ENCODE results near the gene NMNAT2. TPM values are rescaled to one million over a fixed set of nuclear protein-coding genes. Genes with fewer than 3 reads are reported as not detected.

NMNAT2 gene
- total RNA-seq, 1 experiment from 2014 or later = not detected

GRCh38 chr1:183239220-183239742 lies 178.9 kb downstream of the NMNAT2 start (continued):
- no peak for TF ChIP-seq ZNF274 (IDR thresholded peaks at IDR 0.05; ENCODE audit: low read depth, low read length)

GRCh38 chr1:183238071-183238470 lies 180.1 kb downstream of the NMNAT2 start:
- no peak for TF ChIP-seq SRF (IDR thresholded peaks at IDR 0.05; ENCODE audit: low read depth)
- Histone ChIP-seq H3K4me3 (replicated peaks in 1 of 2; ENCODE audit: low read depth in 1 of 2, low read length in 2 of 2) (no peak overlapping the region), H3K9me3 (ENCODE audit: control insufficient read depth in 1 of 2, insufficient read depth in 1 of 2, low read depth in 1 of 2, low read length in 2 of 2) (no peaks in the 10 kb centered on the region), H3K79me2 (ENCODE audit: insufficient read depth, low read length) (no peaks in the 10 kb centered on the region), H3K9me2 (ENCODE audit: insufficient read depth) (no peaks in the 10 kb centered on the region), H3K4me2 (ENCODE audit: low read length) (no peak overlapping the region), H3K36me3 (ENCODE audit: control insufficient read depth in 1 of 2, insufficient read depth in 2 of 2, low read length in 2 of 2) (no peaks in the 10 kb centered on the region), H4K20me1 (ENCODE audit: insufficient read depth) (no peaks in the 10 kb centered on the region), H3K4me1 (ENCODE audit: control insufficient read depth in 1 of 2, insufficient read depth in 2 of 2, low read length in 2 of 2) (peaks cover 21 to 23% of the 10 kb centered on the region in 2 experiments), H3K27me3 (ENCODE audit: insufficient read depth, low read length) (no peaks in the 10 kb centered on the region), H2AFZ (ENCODE audit: low read depth, low read length, poor library complexity, severe bottlenecking) (no peak overlapping the region), H3K9ac (ENCODE audit: low read length) (no peak overlapping the region), H3K27ac (ENCODE audit: low read depth, low read length) (no peak overlapping the region)
- ATAC-seq (no peak), DNase-seq (ENCODE audit: low read depth, low spot score) (no peak)
- CTCF ChIA-PET = no interaction called here
- POLR2A ChIA-PET = no interaction called here
- RAD21 ChIA-PET (ENCODE audit: low non-redundant PET in 1 of 2, low total read pairs in 2 of 2, uncharacterized antibody in 2 of 2, unreplicated experiment in 2 of 2) = no interaction called here
- intact Hi-C loops (cut with micrococcal nuclease) = no loop called here
- no TSS peak for BruUV-seq (replicated peaks)

DNA sequence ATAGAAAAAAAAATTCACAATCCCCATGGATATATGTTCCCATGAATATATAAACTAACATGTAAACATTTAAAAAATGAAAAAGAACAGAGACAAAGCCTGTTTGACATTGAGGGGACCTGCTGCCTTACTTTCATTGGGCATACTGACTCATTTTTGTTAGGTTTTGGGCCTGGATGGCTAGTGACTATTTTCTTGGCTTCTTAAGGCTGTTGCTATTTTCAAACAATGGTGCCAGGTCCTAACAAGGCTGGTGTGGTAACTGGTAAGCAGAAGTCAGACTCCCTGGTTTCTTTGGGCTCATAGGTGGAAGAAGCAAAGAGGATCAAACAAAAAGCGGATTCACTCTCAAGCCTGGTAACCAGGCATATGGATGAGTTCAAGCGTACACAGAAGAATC lies 181.1 kb downstream of the NMNAT2 start:
- Histone ChIP-seq H3K4me2 (ENCODE audit: low read length) (no peak overlapping the region), H3K9me3 (ENCODE audit: control insufficient read depth in 1 of 2, insufficient read depth in 1 of 2, low read depth in 1 of 2, low read length in 2 of 2) (no peaks in the 10 kb centered on the region), H3K4me1 (ENCODE audit: control insufficient read depth in 1 of 2, insufficient read depth in 2 of 2, low read length in 2 of 2) (peaks cover 23% of the 10 kb centered on the region in 2 experiments), H3K9ac (ENCODE audit: low read length) (no peak overlapping the region), H3K36me3 (ENCODE audit: control insufficient read depth in 1 of 2, insufficient read depth in 2 of 2, low read length in 2 of 2) (no peaks in the 10 kb centered on the region), H3K27ac (ENCODE audit: low read depth, low read length) (no peak overlapping the region), H3K79me2 (ENCODE audit: insufficient read depth, low read length) (no peaks in the 10 kb centered on the region), H3K9me2 (ENCODE audit: insufficient read depth) (no peaks in the 10 kb centered on the region), H2AFZ (ENCODE audit: low read depth, low read length, poor library complexity, severe bottlenecking) (no peak overlapping the region), H4K20me1 (ENCODE audit: insufficient read depth) (no peaks in the 10 kb centered on the region), H3K4me3 (replicated peaks in 1 of 2; ENCODE audit: low read depth in 1 of 2, low read length in 2 of 2) (no peak overlapping the region), H3K27me3 (ENCODE audit: insufficient read depth, low read length) (no peaks in the 10 kb centered on the region)
- intact Hi-C loops (cut with micrococcal nuclease) = no loop called here
- POLR2A ChIA-PET = no interaction called here
- no peak for TF ChIP-seq EZH2 (IDR thresholded peaks at IDR 0.05)
- no peak for TF ChIP-seq JUND (IDR thresholded peaks at IDR 0.05)
- TF ChIP-seq, protein P1, sequence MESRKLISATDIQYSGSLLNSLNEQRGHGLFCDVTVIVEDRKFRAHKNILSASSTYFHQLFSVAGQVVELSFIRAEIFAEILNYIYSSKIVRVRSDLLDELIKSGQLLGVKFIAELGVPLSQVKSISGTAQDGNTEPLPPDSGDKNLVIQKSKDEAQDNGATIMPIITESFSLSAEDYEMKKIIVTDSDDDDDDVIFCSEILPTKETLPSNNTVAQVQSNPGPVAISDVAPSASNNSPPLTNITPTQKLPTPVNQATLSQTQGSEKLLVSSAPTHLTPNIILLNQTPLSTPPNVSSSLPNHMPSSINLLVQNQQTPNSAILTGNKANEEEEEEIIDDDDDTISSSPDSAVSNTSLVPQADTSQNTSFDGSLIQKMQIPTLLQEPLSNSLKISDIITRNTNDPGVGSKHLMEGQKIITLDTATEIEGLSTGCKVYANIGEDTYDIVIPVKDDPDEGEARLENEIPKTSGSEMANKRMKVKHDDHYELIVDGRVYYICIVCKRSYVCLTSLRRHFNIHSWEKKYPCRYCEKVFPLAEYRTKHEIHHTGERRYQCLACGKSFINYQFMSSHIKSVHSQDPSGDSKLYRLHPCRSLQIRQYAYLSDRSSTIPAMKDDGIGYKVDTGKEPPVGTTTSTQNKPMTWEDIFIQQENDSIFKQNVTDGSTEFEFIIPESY (IDR thresholded peaks at IDR 0.05; ENCODE audit: extremely low read depth, insufficient replicate concordance, low read length) = no peak
- TF ChIP-seq SIN3A (IDR thresholded peaks at IDR 0.05; ENCODE audit: low read depth) = no peak
- TF ChIP-seq ZNF274 (IDR thresholded peaks at IDR 0.05; ENCODE audit: low read depth, low read length) = no peak
- no peak for TF ChIP-seq SRF (IDR thresholded peaks at IDR 0.05; ENCODE audit: low read depth)
- TF ChIP-seq, protein P2, sequence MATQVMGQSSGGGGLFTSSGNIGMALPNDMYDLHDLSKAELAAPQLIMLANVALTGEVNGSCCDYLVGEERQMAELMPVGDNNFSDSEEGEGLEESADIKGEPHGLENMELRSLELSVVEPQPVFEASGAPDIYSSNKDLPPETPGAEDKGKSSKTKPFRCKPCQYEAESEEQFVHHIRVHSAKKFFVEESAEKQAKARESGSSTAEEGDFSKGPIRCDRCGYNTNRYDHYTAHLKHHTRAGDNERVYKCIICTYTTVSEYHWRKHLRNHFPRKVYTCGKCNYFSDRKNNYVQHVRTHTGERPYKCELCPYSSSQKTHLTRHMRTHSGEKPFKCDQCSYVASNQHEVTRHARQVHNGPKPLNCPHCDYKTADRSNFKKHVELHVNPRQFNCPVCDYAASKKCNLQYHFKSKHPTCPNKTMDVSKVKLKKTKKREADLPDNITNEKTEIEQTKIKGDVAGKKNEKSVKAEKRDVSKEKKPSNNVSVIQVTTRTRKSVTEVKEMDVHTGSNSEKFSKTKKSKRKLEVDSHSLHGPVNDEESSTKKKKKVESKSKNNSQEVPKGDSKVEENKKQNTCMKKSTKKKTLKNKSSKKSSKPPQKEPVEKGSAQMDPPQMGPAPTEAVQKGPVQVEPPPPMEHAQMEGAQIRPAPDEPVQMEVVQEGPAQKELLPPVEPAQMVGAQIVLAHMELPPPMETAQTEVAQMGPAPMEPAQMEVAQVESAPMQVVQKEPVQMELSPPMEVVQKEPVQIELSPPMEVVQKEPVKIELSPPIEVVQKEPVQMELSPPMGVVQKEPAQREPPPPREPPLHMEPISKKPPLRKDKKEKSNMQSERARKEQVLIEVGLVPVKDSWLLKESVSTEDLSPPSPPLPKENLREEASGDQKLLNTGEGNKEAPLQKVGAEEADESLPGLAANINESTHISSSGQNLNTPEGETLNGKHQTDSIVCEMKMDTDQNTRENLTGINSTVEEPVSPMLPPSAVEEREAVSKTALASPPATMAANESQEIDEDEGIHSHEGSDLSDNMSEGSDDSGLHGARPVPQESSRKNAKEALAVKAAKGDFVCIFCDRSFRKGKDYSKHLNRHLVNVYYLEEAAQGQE (IDR thresholded peaks at IDR 0.05; ENCODE audit: low read depth) = no peak
- TF ChIP-seq ZFX (IDR thresholded peaks at IDR 0.05) = no peak
- no peak for TF ChIP-seq POLR2A (IDR thresholded peaks at IDR 0.05; ENCODE audit: borderline replicate concordance, extremely low read depth, insufficient read depth, insufficient read length)
- TF ChIP-seq ATF3 (IDR thresholded peaks at IDR 0.05) = no peak
- BruUV-seq (replicated peaks) = no TSS peak
- DNase-seq (ENCODE audit: low read depth, low spot score) (no peak), ATAC-seq (no peak)
- RAD21 ChIA-PET (ENCODE audit: low non-redundant PET in 1 of 2, low total read pairs in 2 of 2, uncharacterized antibody in 2 of 2, unreplicated experiment in 2 of 2) = no interaction called here
- CTCF ChIA-PET = no interaction called here

All from HCT116 (cell line).